Stomach (tissue), 4 donors: ENCODE measurements around the gene C11orf65.

Source experiments
- POLR2A ChIP-seq, 4 donors: fragments of 450-650 bp; IDR thresholded peaks; one replicate each; pipeline ENCODE4 v1.6.1; 2016; ENCODE audit warnings: antibody characterized with exemption in 4 of 4, control low read depth in 2 of 4, mild to moderate bottlenecking in 1 of 4, moderate library complexity in 1 of 4
- TF ChIP-seq, protein P1 (sequence below), 7 experiments: fragments of 450-650 bp in 4 of 7; fragments of 200-600 bp in 3 of 7; sonication (generic) in 3 of 7; IDR thresholded peaks; one replicate each; pipeline ENCODE4 v1.5.1; 2016 to 2019; ENCODE audit warnings: antibody characterized with exemption in 7 of 7, control low read depth in 2 of 7, mild to moderate bottlenecking in 1 of 7

DNA sequence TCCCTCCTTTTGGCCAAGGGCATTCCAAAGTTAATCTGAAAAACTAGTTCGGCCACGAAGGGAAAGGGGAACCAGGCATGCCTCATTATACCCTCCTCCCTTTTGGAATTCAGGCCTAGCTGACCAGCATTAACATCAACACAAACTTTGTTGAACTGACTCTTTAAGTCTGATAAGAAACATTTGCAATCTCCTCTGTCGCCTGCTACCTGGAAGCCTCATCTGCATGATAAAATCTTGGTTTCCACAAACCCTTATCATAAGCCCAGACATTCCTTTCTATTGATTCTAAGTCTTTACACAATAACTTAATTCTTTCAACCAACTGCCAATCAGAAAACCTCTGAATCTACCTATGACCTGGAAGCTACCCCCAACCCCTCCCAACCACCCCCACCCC, 19.5 kb upstream of the C11orf65 start:
- no peak for TF ChIP-seq POLR2A (IDR thresholded peaks at IDR 0.05)
- TF ChIP-seq, protein P1, sequence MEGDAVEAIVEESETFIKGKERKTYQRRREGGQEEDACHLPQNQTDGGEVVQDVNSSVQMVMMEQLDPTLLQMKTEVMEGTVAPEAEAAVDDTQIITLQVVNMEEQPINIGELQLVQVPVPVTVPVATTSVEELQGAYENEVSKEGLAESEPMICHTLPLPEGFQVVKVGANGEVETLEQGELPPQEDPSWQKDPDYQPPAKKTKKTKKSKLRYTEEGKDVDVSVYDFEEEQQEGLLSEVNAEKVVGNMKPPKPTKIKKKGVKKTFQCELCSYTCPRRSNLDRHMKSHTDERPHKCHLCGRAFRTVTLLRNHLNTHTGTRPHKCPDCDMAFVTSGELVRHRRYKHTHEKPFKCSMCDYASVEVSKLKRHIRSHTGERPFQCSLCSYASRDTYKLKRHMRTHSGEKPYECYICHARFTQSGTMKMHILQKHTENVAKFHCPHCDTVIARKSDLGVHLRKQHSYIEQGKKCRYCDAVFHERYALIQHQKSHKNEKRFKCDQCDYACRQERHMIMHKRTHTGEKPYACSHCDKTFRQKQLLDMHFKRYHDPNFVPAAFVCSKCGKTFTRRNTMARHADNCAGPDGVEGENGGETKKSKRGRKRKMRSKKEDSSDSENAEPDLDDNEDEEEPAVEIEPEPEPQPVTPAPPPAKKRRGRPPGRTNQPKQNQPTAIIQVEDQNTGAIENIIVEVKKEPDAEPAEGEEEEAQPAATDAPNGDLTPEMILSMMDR (IDR thresholded peaks at IDR 0.05): no peak
